Measurements from ENCODE around the gene ZNF488. TPM values are rescaled to one million over a fixed set of nuclear protein-coding genes. Genes with fewer than 3 reads are reported as not detected.
A peak's percentile ranks its signal among the peaks of the same experiment; 100 is the strongest.

ZNF488 gene
- total RNA-seq, 2 experiments from 2014 or later = 0.08 to 0.10 TPM

DNA sequence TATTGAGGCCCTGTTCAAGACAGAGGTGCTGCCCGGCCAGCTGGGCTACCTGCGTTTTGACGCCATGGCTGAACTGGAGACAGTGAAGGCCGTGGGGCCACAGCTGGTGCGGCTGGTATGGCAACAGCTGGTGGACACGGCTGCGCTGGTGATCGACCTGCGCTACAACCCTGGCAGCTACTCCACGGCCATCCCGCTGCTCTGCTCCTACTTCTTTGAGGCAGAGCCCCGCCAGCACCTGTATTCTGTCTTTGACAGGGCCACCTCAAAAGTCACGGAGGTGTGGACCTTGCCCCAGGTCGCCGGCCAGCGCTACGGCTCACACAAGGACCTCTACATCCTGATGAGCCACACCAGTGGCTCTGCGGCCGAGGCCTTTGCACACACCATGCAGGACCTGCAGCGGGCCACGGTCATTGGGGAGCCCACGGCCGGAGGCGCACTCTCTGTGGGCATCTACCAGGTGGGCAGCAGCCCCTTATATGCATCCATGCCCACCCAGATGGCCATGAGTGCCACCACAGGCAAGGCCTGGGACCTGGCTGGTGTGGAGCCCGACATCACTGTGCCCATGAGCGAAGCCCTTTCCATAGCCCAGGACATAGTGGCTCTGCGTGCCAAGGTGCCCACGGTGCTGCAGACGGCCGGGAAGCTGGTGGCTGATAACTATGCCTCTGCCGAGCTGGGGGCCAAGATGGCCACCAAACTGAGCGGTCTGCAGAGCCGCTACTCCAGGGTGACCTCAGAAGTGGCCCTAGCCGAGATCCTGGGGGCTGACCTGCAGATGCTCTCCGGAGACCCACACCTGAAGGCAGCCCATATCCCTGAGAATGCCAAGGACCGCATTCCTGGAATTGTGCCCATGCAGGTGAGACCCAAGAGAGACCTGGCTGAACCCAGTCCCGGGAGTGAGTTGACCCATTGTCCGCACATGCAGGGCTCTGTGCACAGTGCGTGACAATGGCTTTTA is 33.1 kb downstream of the ZNF488 start:
- no peaks in the 10 kb centered on the region for H3K4me1 Mint-ChIP-seq
- no peaks in the 10 kb centered on the region for H3K36me3 Mint-ChIP-seq (ENCODE audit: low read depth)
- no peak for DNase-seq
- no peaks in the 10 kb centered on the region for H3K9me3 Mint-ChIP-seq
- H3K27ac Mint-ChIP-seq = no peak overlapping the region
- ChIA-PET CTCF (no interaction called here), POLR2A (no interaction called here)
- no peaks in the 10 kb centered on the region for H3K27me3 Mint-ChIP-seq
- no peak overlapping the region for H3K4me3 Mint-ChIP-seq

DNA sequence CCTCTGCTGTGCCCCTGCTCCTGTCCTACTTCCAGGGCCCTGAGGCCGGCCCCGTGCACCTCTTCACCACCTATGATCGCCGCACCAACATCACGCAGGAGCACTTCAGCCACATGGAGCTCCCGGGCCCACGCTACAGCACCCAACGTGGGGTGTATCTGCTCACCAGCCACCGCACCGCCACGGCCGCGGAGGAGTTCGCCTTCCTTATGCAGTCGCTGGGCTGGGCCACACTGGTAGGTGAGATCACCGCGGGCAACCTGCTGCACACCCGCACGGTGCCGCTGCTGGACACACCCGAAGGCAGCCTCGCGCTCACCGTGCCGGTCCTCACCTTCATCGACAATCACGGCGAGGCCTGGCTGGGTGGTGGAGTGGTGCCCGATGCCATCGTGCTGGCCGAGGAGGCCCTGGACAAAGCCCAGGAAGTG is 34.1 kb downstream of the ZNF488 start:
- H3K4me1 Mint-ChIP-seq = no peaks in the 10 kb centered on the region
- no peak for DNase-seq
- POLR2A ChIA-PET = no interaction called here
- no peaks in the 10 kb centered on the region for H3K36me3 Mint-ChIP-seq (ENCODE audit: low read depth)
- H3K27ac Mint-ChIP-seq = no peak overlapping the region
- no peak overlapping the region for H3K4me3 Mint-ChIP-seq
- H3K9me3 Mint-ChIP-seq = no peaks in the 10 kb centered on the region
- CTCF ChIA-PET = no interaction called here
- H3K27me3 Mint-ChIP-seq = no peaks in the 10 kb centered on the region

DNA sequence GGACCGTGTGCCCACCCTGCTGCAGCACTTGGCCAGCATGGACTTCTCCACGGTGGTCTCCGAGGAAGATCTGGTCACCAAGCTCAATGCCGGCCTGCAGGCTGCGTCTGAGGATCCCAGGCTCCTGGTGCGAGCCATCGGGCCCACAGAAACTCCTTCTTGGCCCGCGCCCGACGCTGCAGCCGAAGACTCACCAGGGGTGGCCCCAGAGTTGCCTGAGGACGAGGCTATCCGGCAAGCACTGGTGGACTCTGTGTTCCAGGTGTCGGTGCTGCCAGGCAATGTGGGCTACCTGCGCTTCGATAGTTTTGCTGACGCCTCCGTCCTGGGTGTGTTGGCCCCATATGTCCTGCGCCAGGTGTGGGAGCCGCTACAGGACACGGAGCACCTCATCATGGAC is 34.6 kb downstream of the ZNF488 start:
- H3K27me3 Mint-ChIP-seq = no peaks in the 10 kb centered on the region

DNA sequence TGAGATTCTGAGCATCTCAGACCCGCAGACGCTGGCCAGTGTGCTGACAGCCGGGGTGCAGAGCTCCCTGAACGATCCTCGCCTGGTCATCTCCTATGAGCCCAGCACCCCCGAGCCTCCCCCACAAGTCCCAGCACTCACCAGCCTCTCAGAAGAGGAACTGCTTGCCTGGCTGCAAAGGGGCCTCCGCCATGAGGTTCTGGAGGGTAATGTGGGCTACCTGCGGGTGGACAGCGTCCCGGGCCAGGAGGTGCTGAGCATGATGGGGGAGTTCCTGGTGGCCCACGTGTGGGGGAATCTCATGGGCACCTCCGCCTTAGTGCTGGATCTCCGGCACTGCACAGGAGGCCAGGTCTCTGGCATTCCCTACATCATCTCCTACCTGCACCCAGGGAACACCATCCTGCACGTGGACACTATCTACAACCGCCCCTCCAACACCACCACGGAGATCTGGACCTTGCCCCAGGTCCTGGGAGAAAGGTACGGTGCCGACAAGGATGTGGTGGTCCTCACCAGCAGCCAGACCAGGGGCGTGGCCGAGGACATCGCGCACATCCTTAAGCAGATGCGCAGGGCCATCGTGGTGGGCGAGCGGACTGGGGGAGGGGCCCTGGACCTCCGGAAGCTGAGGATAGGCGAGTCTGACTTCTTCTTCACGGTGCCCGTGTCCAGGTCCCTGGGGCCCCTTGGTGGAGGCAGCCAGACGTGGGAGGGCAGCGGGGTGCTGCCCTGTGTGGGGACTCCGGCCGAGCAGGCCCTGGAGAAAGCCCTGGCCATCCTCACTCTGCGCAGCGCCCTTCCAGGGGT is 35.2 kb downstream of the ZNF488 start:
- Mint-ChIP-seq H3K36me3 (ENCODE audit: low read depth) (no peaks in the 10 kb centered on the region), H3K27ac (no peak overlapping the region), H3K4me1 (no peaks in the 10 kb centered on the region), H3K9me3 (no peaks in the 10 kb centered on the region), H3K4me3 (no peak overlapping the region), H3K27me3 (no peaks in the 10 kb centered on the region)
- DNase-seq = no peak
- POLR2A ChIA-PET = no interaction called here
- CTCF ChIA-PET = no interaction called here

More for the DNA sequence above, 34.6 kb downstream of the ZNF488 start:
- POLR2A ChIA-PET = no interaction called here
- Mint-ChIP-seq H3K4me3 (no peak overlapping the region), H3K9me3 (no peaks in the 10 kb centered on the region), H3K4me1 (no peaks in the 10 kb centered on the region), H3K27ac (no peak overlapping the region), H3K36me3 (ENCODE audit: low read depth) (no peaks in the 10 kb centered on the region)
- no peak for DNase-seq
- CTCF ChIA-PET = no interaction called here

DNA sequence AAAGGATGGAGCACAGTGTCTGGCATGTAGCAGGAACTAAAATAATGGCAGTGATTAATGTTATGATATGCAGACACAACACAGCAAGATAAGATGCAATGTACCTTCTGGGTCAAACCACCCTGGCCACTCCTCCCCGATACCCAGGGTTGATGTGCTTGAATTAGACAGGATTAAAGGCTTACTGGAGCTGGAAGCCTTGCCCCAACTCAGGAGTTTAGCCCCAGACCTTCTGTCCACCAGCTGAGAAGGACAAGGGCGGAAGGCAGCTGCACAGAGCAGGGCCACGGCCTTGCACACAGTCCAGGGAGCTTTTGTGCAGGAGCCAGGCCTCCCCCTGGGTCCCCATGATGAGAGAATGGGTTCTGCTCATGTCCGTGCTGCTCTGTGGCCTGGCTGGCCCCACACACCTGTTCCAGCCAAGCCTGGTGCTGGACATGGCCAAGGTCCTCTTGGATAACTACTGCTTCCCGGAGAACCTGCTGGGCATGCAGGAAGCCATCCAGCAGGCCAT is 35.9 kb downstream of the ZNF488 start, which contains the start of gene RBP3:
TSS of gene RBP3 (plus strand) at position 226 of the 514 bp plus-strand sequence. CDS start at position 348, 122 bp downstream.
- H3K9me3 Mint-ChIP-seq = no peaks in the 10 kb centered on the region
- no peaks in the 10 kb centered on the region for H3K36me3 Mint-ChIP-seq (ENCODE audit: low read depth)
- no peaks in the 10 kb centered on the region for H3K4me1 Mint-ChIP-seq
- ChIA-PET POLR2A (no interaction called here), CTCF (no interaction called here)
- DNase-seq = no peak
- H3K4me3 Mint-ChIP-seq = no peak within 1 kb of the TSS
- H3K27me3 Mint-ChIP-seq = no peaks in the 10 kb centered on the region
- H3K27ac Mint-ChIP-seq = no peak within 1 kb of the TSS

DNA sequence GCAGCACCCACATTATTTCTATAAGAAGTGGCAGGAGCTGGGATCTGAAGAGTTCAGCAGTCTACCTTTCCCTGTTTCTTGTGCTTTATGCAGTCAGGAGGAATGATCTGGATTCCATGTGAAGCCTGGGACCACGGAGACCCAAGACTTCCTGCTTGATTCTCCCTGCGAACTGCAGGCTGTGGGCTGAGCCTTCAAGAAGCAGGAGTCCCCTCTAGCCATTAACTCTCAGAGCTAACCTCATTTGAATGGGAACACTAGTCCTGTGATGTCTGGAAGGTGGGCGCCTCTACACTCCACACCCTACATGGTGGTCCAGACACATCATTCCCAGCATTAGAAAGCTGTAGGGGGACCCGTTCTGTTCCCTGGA is 36.8 kb downstream of the ZNF488 start:
- ChIA-PET POLR2A (no interaction called here), CTCF (interaction anchor here (1.2 kb wide), 1 partner anchor 15 kb away, joined by 4 read pairs; no protein-coding TSS in a partner anchor)
- no peaks in the 10 kb centered on the region for H3K4me1 Mint-ChIP-seq
- H3K4me3 Mint-ChIP-seq = no peak overlapping the region
- no peak for DNase-seq
- H3K36me3 Mint-ChIP-seq (ENCODE audit: low read depth) = no peaks in the 10 kb centered on the region
- no peaks in the 10 kb centered on the region for H3K27me3 Mint-ChIP-seq
- no peaks in the 10 kb centered on the region for H3K9me3 Mint-ChIP-seq
- H3K27ac Mint-ChIP-seq = no peak overlapping the region

DNA sequence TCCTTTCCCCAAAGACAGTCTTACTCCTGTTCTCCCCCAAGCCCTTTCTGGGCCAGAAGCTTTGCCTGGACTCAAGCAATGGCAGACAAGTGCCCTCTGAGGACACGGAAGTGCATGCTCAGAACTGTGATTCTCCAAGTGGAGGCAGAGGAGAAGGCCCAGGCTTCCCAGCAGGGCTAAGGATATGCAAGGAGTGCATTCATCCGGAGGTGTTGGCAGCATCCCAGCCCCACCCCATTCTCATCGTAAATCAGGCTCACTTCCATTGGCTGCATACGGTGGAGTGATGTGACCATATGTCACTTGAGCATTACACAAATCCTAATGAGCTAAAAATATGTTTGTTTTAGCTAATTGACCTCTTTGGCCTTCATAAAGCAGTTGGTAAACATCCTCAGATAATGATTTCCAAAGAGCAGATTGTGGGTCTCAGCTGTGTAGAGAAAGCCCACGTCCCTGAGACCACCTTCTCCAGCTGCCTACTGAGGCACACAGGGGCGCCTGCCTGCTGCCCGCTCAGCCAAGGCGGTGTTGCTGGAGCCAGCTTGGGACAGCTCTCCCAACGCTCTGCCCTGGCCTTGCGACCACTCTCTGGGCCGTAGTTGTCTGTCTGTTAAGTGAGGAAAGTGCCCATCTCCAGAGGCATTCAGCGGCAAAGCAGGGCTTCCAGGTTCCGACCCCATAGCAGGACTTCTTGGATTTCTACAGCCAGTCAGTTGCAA is 37.4 kb downstream of the ZNF488 start:
- CTCF ChIA-PET = interaction anchor here (1.2 to 2.0 kb wide), 2 partner anchors 15 to 322 kb away, joined by 4 read pairs; no protein-coding TSS in a partner anchor
- Mint-ChIP-seq H3K27me3 (no peaks in the 10 kb centered on the region), H3K9me3 (no peaks in the 10 kb centered on the region), H3K36me3 (ENCODE audit: low read depth) (no peaks in the 10 kb centered on the region), H3K27ac (no peak overlapping the region), H3K4me3 (no peak overlapping the region), H3K4me1 (no peaks in the 10 kb centered on the region)
- no peak for DNase-seq
- POLR2A ChIA-PET = no interaction called here

DNA sequence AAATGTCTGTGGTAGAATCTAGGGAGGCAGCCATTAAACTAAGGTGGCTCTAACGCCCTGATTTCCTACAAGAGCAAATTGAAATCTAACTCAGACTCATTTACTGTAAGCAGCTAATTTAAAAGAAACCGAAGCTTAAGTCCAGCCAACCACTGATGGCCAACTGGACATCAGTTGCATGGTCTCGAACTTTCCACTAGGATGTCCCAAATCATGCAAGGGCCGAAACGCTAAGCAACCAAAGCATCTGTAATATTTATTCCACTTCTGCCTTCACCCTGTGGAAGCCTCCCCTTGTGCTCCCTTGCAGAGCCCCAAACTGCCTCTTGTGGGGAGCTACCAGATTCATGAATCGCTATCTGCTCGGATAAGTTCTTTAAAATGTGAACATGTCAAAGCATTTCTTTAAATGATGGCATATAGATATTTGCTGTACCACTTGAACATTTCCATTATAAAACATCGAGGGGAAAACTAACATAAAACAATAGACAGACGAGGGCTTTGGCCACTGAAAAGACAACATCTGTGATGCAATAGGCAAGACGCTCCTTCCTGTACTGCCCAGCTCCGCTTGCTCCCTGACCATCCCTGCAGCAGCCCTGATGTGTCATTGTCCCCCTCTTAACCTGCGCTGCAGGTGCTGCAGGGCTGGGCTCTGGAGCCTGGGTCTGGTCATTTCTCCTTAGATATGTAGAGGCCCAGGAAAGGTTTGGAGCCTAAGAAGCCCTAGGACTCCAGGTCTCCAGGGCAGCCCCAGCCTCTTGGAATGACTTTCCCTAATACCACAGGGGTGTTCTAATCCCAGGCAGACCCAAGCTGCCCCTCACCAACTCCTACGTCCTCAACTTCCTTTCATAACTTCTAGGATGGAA is 38.9 kb downstream of the ZNF488 start:
- H3K27ac Mint-ChIP-seq = no peak overlapping the region
- POLR2A ChIA-PET = no interaction called here

DNA sequence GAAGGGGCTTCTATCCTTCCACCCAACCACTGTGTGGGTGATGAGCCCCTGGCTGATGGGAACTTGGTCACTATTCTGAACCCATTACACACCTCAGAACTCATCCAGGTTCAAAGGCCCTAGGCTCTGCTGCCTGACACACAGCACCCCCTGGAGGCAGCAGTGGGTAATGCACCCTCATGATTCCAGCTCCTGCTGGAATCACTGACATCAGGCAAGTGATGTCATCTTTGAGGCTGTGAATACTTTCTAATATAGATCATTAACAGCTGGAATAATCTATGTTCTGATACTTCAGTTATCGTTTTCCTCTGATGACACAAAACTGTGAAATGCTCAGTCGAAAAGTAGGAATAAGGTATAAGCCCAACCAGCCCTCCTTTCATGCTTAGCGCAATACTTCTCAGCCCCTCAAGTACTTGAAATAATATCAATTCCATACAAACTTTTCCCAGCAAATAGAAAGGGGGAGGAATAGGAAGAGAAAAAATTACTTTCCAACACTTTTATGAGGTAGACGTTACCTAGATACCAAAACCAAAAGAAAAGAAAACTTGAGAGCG is 43.4 kb downstream of the ZNF488 start:
- Mint-ChIP-seq H3K9me3 (no peaks in the 10 kb centered on the region), H3K4me1 (no peaks in the 10 kb centered on the region), H3K36me3 (ENCODE audit: low read depth) (no peaks in the 10 kb centered on the region), H3K4me3 (no peak overlapping the region), H3K27me3 (peaks cover 16% of the 10 kb centered on the region), H3K27ac (no peak overlapping the region)
- DNase-seq = peak; percentile 67
- CTCF ChIA-PET = interaction anchor here (0.6 to 1.6 kb wide), 7 partner anchors 9 to 347 kb away, joined by 3 to 9 read pairs (median 5); no protein-coding TSS in a partner anchor
- POLR2A ChIA-PET = no interaction called here

More for the DNA sequence above, 38.9 kb downstream of the ZNF488 start:
- no peak for DNase-seq
- Mint-ChIP-seq H3K9me3 (no peaks in the 10 kb centered on the region), H3K36me3 (ENCODE audit: low read depth) (no peaks in the 10 kb centered on the region), H3K4me3 (no peak overlapping the region), H3K27me3 (peaks cover 5% of the 10 kb centered on the region), H3K4me1 (no peaks in the 10 kb centered on the region)
- CTCF ChIA-PET = interaction anchor here (1.5 to 2.0 kb wide), 2 partner anchors 16 to 321 kb away, joined by 3 to 4 read pairs; no protein-coding TSS in a partner anchor

DNA sequence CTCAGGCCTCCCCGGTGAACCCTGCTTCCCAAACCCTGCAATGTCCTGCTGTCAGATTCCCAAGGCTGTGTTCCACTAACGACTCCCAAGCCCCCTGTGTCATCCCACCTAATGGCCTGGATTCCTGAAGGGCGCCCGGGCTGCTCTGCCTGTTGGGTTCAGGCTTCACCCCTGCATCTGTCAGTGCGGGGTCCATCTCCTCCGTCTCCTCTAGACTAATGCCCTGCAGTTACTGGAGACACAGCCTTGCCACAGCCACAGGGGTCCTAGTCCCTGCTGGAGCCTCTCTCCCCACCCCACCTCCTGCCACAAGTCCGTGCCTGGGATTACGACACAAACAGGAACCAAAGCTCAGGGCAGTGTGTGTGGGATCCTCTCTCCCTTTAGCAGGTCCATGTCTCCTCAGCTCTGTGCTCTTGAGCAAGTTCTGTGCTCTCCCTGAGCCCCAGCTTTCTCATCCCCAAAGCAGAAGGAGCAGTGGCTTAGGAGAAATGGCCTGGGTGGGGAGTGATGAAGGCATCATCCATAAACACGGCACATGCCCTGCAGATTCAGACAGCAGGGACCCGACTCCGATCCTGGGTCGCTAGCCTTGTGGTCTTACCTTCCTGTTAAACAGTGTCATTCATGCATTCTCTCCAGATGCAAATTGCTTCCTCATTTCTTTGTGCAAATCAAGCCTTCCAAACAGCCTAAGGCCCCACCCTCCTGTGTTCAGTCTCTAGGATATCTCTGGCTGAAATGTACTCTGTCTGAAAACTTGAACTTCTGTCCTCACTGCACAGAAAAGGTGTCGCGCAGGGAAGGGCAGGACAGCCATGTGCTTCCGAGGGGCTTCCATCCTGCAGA is 44.1 kb downstream of the ZNF488 start:
- Mint-ChIP-seq H3K27ac (no peak overlapping the region), H3K36me3 (ENCODE audit: low read depth) (no peaks in the 10 kb centered on the region), H3K9me3 (no peaks in the 10 kb centered on the region), H3K27me3 (peaks cover 16% of the 10 kb centered on the region), H3K4me1 (no peaks in the 10 kb centered on the region), H3K4me3 (no peak overlapping the region)
- no peak for DNase-seq
- ChIA-PET POLR2A (no interaction called here), CTCF (interaction anchor here (1.0 to 1.6 kb wide), 5 partner anchors 28 to 346 kb away, joined by 3 to 9 read pairs (median 6); no protein-coding TSS in a partner anchor)

DNA sequence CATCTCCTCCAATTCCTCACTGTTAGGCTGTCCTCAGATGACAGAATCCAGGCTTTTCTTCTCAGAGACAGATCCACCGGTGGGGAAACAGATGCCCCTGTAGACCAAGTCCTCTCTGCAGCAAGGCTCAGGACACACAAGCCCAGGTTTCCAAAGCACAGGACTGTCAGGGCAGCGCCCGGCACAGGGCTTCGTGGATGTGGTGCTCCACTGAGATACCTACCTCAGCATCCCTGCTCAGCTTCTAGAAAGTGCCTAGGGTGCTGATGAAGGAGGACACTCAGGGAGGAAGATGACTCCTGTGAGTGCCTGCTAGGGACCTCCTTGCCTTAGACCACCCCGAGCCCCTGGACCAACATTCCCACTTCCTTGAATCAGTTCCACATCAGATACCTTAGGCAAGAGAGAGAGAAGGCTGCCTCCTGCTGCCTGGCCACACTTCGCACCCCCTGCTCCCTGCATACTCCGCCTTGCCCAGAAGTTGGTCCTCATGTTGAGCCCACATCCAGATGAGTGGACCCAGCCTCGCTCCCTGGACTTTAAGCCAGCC is 44.8 kb downstream of the ZNF488 start:
- Mint-ChIP-seq H3K27ac (no peak overlapping the region), H3K27me3 (peaks cover 16% of the 10 kb centered on the region), H3K36me3 (ENCODE audit: low read depth) (no peaks in the 10 kb centered on the region), H3K9me3 (no peaks in the 10 kb centered on the region), H3K4me1 (no peaks in the 10 kb centered on the region), H3K4me3 (no peak overlapping the region)
- DNase-seq = no peak
- CTCF ChIA-PET = interaction anchor here (1.6 kb wide), 1 partner anchor 292 kb away, joined by 9 read pairs; no protein-coding TSS in a partner anchor
- POLR2A ChIA-PET = no interaction called here

All from activated CD4-positive, alpha-beta memory T cell treated with anti-CD3 and anti-CD28 coated beads, Interleukin-2, amount 10 ng/mL, durations not matched to agents 7 days and 5 days (primary cell).